ENCODE results near the gene MICAL2. TPM values are rescaled to one million over a fixed set of nuclear protein-coding genes. Genes with fewer than 3 reads are reported as not detected.

MICAL2 gene
- 10 to 100 TPM in 2 of 8 experiments, 1 to 10 TPM in 5, under 1 TPM in 1; 0.71 to 33.6 (median 3.6) TPM for total RNA-seq

DNA sequence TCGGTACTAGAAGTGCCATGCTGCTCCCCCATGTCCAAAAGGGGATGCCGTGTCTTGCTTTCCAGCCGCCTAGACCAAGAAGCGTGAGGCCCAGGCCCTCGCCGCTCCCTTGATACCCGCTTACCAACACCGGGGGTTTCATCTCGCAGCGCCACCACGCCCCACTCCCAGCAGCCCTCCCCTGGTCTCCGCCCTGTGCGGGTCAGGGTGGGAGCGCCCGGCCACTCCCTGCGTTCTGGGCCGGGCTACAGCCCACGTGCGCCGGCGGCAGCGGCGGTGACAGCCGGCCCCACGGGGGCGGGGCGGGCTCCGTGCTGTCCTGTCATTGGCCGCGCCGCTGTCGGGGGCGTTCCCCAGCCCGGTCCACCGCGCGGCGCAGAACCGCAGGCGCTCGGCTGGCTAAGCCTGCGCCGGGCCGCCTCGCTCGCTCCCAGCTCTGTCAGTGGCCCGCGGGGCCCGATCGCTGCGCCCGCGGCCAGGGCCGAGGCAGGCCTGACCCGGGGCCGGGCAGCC is at the start of gene MICAL2:
Gene MICAL2 (plus strand): TSS at position 390 of the 513 bp plus-strand sequence. CDS start 51,566 bp downstream, outside the sequence.
- no CpG with 5 or more reads among the region's 56 CpGs for WGBS, 10 experiments
- Histone ChIP-seq H3K27ac (no peak within 1 kb of the TSS), H3K4me3 (peak within 1 kb of the TSS; percentile 36 to 46 (median 37)), H3K4me1 (replicated peaks in 1 of 2) (peaks cover 0 to 9% of the 10 kb centered on the region in 2 donors)
- ATAC-seq (replicated peaks in 6 of 8): peak; percentile 96 to 99 (median 96)
- in situ Hi-C loops (cut with MboI; ENCODE audit: low pct_unique_long_range_greater_than_20kb in 2 of 9, low sequenced_read_pairs in 9 of 9, unreplicated experiment in 9 of 9): loop anchor here in 1 of 9 experiments (25.0 kb wide), 1 partner anchor 127 kb away; no protein-coding TSS in a partner anchor

GRCh38 chr11:12061851-12062560 is 48.4 kb upstream of the MICAL2 start:
- Histone ChIP-seq H3K4me3 (no peak overlapping the region), H3K27ac (no peak overlapping the region), H3K4me1 (replicated peaks in 1 of 2) (peaks cover 6 to 7% of the 10 kb centered on the region in 2 donors)
- WGBS, 10 experiments: 35 to 100% (median 82%) methylated on average over 1 to 8 of the region's 9 CpGs; no CpG with 5 or more reads in 1 of the 10 experiments
- ATAC-seq (replicated peaks in 6 of 8): no peak
- in situ Hi-C loops (cut with MboI; ENCODE audit: low pct_unique_long_range_greater_than_20kb in 2 of 9, low sequenced_read_pairs in 9 of 9, unreplicated experiment in 9 of 9): loop anchor here in 4 of 9 experiments (25.0 kb wide), 1 partner anchor 175 kb away; no protein-coding TSS in a partner anchor

- in situ Hi-C loops (cut with MboI; ENCODE audit: low pct_unique_long_range_greater_than_20kb in 2 of 9, low sequenced_read_pairs in 9 of 9, unreplicated experiment in 9 of 9): loop anchor here in 4 of 9 experiments (25.0 kb wide), 1 partner anchor 174 kb away; no protein-coding TSS in a partner anchor
- no peak overlapping the region for H3K27ac ChIP-seq
- no peak overlapping the region for H3K4me3 ChIP-seq
- ATAC-seq (replicated peaks in 6 of 8): no peak
- peaks cover 17 to 19% of the 10 kb centered on the region in 2 donors for H3K4me1 ChIP-seq (replicated peaks in 1 of 2)
- WGBS, 10 experiments: 67 to 100% (median 100%) methylated on average over 2 of the region's 2 CpGs; no CpG with 5 or more reads in 3 of the 10 experiments
Measured at GRCh38 chr11:12063251-12063650, 47.1 kb upstream of the MICAL2 start.

DNA sequence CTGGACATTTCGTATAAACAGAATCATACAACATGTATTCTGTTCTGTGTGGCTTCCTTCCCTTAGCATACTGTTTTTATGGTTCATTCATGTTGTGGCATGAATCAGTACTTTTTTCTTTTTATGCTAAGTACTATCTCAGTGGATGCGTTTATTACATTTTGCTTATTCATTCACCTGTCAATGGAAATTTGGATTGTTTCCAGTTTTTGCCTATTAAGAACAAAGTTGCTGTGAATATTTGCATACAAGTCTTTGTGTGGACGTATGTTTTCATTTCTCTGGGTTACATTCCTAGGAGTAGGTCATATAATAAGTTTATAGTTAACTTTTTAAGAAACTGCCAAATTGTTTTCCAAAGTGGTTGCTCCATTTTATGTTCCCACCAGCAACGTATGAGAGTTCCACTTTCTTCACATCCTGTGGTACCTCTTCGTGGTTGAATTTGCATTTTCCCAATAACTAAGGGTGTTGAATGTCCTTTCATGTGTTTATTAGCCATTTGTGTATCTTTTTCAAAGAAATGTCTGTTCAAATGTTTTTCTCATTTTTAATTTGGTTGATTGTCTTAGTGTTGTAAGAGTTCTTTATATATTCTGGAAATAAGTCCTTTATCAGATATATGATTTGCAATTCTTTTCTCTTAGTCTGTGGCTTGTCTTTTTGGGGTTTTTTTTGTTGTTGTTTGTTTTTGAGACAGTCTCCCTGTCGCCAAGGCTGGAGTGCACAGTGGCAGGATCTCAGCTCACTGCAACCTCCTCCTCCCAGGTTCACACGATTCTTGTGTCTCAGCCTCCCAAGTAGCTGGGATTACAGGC is 46.0 kb upstream of the MICAL2 start:
- no peak for ATAC-seq (replicated peaks in 6 of 8)
- in situ Hi-C loops (cut with MboI; ENCODE audit: low pct_unique_long_range_greater_than_20kb in 2 of 9, low sequenced_read_pairs in 9 of 9, unreplicated experiment in 9 of 9): loop anchor here in 4 of 9 experiments (25.0 kb wide), 1 partner anchor 173 kb away; no protein-coding TSS in a partner anchor

GRCh38 chr11:12064954-12065280 is 45.5 kb upstream of the MICAL2 start:
- H3K4me1 ChIP-seq (replicated peaks in 1 of 2): peaks cover 20 to 22% of the 10 kb centered on the region in 2 donors
- no peak for ATAC-seq (replicated peaks in 6 of 8)
- 60 to 100% (median 97%) methylated on average over 1 to 3 of the region's 3 CpGs; no CpG with 5 or more reads in 3 of the 10 experiments for WGBS, 10 experiments
- H3K27ac ChIP-seq: no peak overlapping the region
- no peak overlapping the region for H3K4me3 ChIP-seq
- in situ Hi-C loops (cut with MboI; ENCODE audit: low pct_unique_long_range_greater_than_20kb in 2 of 9, low sequenced_read_pairs in 9 of 9, unreplicated experiment in 9 of 9): loop anchor here in 4 of 9 experiments (25.0 kb wide), 1 partner anchor 172 kb away; no protein-coding TSS in a partner anchor

More for the DNA sequence above, 46.0 kb upstream of the MICAL2 start:
- 68 to 100% (median 89%) methylated on average over 3 to 7 of the region's 7 CpGs; no CpG with 5 or more reads in 1 of the 10 experiments for WGBS, 10 experiments
- no peak overlapping the region for H3K4me3 ChIP-seq
- H3K27ac ChIP-seq: no peak overlapping the region
- H3K4me1 ChIP-seq (replicated peaks in 1 of 2): peaks cover 20 to 22% of the 10 kb centered on the region in 2 donors

- peak in 7 of 8 experiments; percentile 28 to 93 (median 74) for ATAC-seq (replicated peaks in 6 of 8)
- no peak overlapping the region for H3K27ac ChIP-seq
- H3K4me1 ChIP-seq (replicated peaks in 1 of 2): peaks cover 20 to 22% of the 10 kb centered on the region in 2 donors
- WGBS, 10 experiments: 29 to 100% (median 89%) methylated on average over 2 to 5 of the region's 7 CpGs; no CpG with 5 or more reads in 4 of the 10 experiments
- H3K4me3 ChIP-seq: no peak overlapping the region
- in situ Hi-C loops (cut with MboI; ENCODE audit: low pct_unique_long_range_greater_than_20kb in 2 of 9, low sequenced_read_pairs in 9 of 9, unreplicated experiment in 9 of 9): loop anchor here in 4 of 9 experiments (25.0 kb wide), 1 partner anchor 171 kb away; no protein-coding TSS in a partner anchor
Measured at GRCh38 chr11:12066056-12066798, 44.2 kb upstream of the MICAL2 start.

GRCh38 chr11:12066799-12067508 is 43.4 kb upstream of the MICAL2 start:
- H3K27ac ChIP-seq: peak overlapping the region in 1 of 2 donors; percentile 43
- peak in 7 of 8 experiments; percentile 48 to 84 (median 67) for ATAC-seq (replicated peaks in 6 of 8)
- WGBS, 10 experiments: 16 to 80% (median 34%) methylated on average over 1 to 6 of the region's 8 CpGs
- H3K4me1 ChIP-seq (replicated peaks in 1 of 2): peaks cover 20 to 22% of the 10 kb centered on the region in 2 donors
- in situ Hi-C loops (cut with MboI; ENCODE audit: low pct_unique_long_range_greater_than_20kb in 2 of 9, low sequenced_read_pairs in 9 of 9, unreplicated experiment in 9 of 9): loop anchor here in 4 of 9 experiments (25.0 kb wide), 1 partner anchor 170 kb away; no protein-coding TSS in a partner anchor
- no peak overlapping the region for H3K4me3 ChIP-seq

- ATAC-seq (replicated peaks in 6 of 8): peak in 5 of 8 experiments; percentile 61 to 79 (median 66)
- Histone ChIP-seq H3K4me1 (replicated peaks in 1 of 2) (peaks cover 20 to 22% of the 10 kb centered on the region in 2 donors), H3K27ac (no peak overlapping the region), H3K4me3 (no peak overlapping the region)
- in situ Hi-C loops (cut with MboI; ENCODE audit: low pct_unique_long_range_greater_than_20kb in 2 of 9, low sequenced_read_pairs in 9 of 9, unreplicated experiment in 9 of 9): loop anchor here in 4 of 9 experiments (25.0 kb wide), 1 partner anchor 169 kb away; no protein-coding TSS in a partner anchor
- 0 to 60% (median 20%) methylated on average over 1 to 4 of the region's 5 CpGs; no CpG with 5 or more reads in 3 of the 10 experiments for WGBS, 10 experiments
Measured at GRCh38 chr11:12067796-12068357, 42.5 kb upstream of the MICAL2 start.

DNA sequence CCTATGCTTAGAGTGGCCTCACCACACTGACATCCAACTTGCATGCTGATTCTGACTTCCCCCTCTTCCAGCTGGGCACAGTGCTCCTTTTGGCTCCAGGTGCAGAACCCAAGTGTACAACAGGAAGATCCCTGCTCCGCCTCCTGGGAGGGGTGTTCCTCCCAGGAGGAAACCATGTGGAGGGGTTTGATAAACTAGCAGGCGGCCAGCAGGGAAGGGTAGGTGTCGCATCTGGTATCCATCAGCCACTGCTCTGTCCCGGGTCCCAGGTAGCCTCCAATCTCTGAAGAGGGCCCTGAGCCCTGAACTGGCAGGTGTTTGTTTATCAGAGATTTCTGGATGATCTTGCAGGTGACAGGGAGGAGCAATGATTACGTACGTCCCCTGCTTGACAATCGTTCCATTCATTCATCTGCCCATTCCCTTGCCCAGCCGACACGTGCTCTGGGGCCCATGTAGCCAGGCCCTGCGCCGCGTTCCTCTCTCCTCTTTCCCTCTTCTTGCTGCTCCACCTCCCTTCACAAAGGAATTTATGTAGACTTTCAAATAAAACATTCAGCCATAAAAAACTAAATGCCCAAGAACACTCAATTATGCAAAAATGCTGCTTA is 41.2 kb upstream of the MICAL2 start:
- in situ Hi-C loops (cut with MboI; ENCODE audit: low pct_unique_long_range_greater_than_20kb in 2 of 9, low sequenced_read_pairs in 9 of 9, unreplicated experiment in 9 of 9): loop anchor here in 4 of 9 experiments (25.0 kb wide), 1 partner anchor 168 kb away; no protein-coding TSS in a partner anchor
- 61 to 100% (median 92%) methylated on average over 1 to 8 of the region's 12 CpGs for WGBS, 10 experiments
- Histone ChIP-seq H3K27ac (no peak overlapping the region), H3K4me3 (no peak overlapping the region), H3K4me1 (replicated peaks in 1 of 2) (peaks cover 20 to 22% of the 10 kb centered on the region in 2 donors)
- ATAC-seq (replicated peaks in 6 of 8): no peak

DNA sequence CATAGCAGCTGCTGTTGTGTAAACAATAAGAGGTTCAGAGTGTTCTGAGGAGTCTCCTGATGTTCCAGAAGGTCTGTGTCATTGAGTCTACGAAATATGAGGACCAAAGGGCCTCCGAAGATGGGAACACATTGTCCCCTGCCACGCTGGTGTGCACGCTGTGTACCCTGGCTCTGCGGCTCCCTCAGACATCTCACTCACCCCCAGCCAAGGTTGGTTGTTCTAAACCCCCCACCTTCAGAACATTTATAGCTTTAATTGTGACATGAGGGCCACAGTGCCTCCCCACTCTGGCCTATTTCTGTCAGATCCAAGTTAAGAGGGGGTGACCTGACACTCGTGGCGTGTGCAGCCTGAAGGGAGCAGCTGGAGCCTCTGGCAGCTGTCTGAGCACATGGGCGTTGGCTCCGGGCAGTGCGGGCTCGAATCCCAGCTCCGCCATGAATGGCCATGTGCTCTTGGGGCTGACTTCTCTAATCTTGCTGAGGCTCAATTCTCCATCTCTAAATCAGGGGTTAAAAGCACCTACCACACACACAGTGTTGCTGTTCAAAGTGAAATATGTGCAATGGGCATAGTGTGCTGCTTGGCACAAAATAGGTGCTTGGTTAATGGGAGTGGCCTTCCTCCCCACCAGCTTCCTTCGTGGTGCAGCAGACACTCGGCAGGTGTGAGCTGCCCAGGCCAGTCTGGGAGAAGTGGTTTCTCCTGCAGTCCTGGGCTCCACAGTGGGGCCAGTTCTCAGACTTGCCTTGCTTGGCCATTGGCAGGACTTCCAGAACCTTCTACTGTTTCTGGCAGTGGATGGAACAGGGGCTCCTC is 39.7 kb upstream of the MICAL2 start:
- WGBS, 10 experiments: 31 to 100% (median 85%) methylated on average over 1 to 5 of the region's 14 CpGs; no CpG with 5 or more reads in 5 of the 10 experiments
- in situ Hi-C loops (cut with MboI; ENCODE audit: low pct_unique_long_range_greater_than_20kb in 2 of 9, low sequenced_read_pairs in 9 of 9, unreplicated experiment in 9 of 9): loop anchor here in 4 of 9 experiments (25.0 kb wide), 1 partner anchor 167 kb away; no protein-coding TSS in a partner anchor
- ATAC-seq (replicated peaks in 6 of 8): peak in 1 of 8 experiments; percentile 29
- Histone ChIP-seq H3K27ac (no peak overlapping the region), H3K4me1 (replicated peaks in 1 of 2) (peaks cover 20 to 22% of the 10 kb centered on the region in 2 donors), H3K4me3 (no peak overlapping the region)

Measured in motor neuron (in vitro differentiated cells).